GM12873 (cell line): ENCODE measurements around the gene DUSP3.
A peak's percentile ranks its signal among the peaks of the same experiment; 100 is the strongest.

Experiments
- TF ChIP-seq, protein P1 (sequence below): IDR thresholded peaks from 2 replicates; pipeline ENCODE4 v1.5.1; 2012; ENCODE audit warnings: low read depth, mild to moderate bottlenecking, moderate library complexity, low read length, control low read depth; ENCODE audit not compliant: insufficient read depth; ENCODE audit errors: missing control alignments

The DUSP3 gene

DNA sequence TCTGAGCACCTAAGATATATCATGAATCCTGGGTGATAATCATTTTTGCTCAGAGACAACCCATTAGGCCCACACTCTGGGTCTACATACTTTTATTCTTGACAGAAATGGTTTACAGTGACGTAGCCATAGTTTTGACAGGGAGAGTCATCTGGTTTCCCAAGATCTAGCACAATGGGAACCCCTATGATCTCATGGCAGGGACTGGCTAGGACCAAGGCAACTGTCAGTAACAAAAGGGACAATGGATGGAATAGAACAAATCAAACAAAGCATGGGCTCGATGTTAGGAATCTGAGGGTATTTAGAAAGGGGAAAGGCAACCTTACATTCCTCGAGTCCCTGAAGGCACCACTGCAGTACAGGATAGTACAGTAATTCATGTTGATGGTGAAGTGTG, 22.0 kb upstream of the DUSP3 start:
- TF ChIP-seq, protein P1, sequence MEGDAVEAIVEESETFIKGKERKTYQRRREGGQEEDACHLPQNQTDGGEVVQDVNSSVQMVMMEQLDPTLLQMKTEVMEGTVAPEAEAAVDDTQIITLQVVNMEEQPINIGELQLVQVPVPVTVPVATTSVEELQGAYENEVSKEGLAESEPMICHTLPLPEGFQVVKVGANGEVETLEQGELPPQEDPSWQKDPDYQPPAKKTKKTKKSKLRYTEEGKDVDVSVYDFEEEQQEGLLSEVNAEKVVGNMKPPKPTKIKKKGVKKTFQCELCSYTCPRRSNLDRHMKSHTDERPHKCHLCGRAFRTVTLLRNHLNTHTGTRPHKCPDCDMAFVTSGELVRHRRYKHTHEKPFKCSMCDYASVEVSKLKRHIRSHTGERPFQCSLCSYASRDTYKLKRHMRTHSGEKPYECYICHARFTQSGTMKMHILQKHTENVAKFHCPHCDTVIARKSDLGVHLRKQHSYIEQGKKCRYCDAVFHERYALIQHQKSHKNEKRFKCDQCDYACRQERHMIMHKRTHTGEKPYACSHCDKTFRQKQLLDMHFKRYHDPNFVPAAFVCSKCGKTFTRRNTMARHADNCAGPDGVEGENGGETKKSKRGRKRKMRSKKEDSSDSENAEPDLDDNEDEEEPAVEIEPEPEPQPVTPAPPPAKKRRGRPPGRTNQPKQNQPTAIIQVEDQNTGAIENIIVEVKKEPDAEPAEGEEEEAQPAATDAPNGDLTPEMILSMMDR, result no peak

- TF ChIP-seq, protein P1, result no peak
These were observed 20.3 kb upstream of the DUSP3 start for GRCh38 chr17:43799047-43799446.

- TF ChIP-seq, protein P1, result no peak
These were observed 12.8 kb upstream of the DUSP3 start for GRCh38 chr17:43791589-43791988.

GRCh38 chr17:43790311-43790940, 11.6 kb upstream of the DUSP3 start:
- TF ChIP-seq, protein P1, result peak; percentile 3

DNA sequence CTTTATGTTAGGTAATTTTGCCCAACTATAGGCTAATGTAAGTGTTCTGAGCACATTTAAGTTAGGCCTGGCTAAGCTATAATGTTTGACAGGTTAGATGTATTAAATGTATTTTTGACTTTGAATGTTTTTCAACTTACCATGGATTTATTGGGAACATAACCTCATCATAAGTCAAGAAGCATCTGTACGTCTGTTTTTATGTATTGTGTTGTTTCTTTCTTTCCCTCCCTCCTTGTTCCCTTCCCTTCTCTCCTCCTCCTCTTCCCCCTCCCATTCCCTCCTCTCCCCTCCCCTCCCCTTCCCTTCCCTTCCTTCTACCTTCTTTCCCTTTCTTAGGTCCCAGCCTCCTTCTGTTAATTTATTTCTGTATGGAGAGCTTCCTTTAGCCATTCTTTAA, 10.7 kb upstream of the DUSP3 start:
- TF ChIP-seq, protein P1, result no peak

GRCh38 chr17:43788540-43788939, 9.8 kb upstream of the DUSP3 start:
- TF ChIP-seq, protein P1, result no peak

DNA sequence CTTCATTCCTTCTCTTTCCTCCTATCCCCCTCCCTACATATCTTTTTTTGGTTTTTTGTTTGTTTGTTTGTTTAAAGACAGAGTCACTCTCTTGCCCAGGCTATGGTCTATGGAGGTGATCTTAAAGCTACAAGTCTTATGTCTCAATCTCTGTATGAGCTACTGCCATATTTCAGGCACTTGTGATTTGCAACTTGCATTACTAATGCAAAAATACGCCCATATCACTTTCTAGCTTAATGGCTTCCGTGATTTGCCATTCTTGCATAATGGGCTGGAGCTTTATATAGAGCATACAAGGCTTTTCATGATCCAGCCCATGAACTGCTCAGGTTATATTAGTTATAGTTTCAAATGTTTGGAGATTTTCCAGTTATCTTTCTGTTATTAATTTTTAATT, 9.0 kb upstream of the DUSP3 start:
- TF ChIP-seq, protein P1, result no peak
